Mucosa of descending colon (tissue), 3 donors: Measurements from ENCODE around the gene UST. TPM values are rescaled to one million over a fixed set of nuclear protein-coding genes. Genes with fewer than 3 reads are reported as not detected.
"Not testable (repeated sequence)": the region's sequence is repeated elsewhere in the genome, so short reads cannot be mapped to it uniquely, and the experiment has no call there.

Experiments
- ATAC-seq: fragments of 200-7000 bp; cut with Tn5 transposase; one replicate; pipeline ENCODE4 v1.9.1; 2020; ENCODE audit warnings: mild to moderate bottlenecking, moderate library complexity
- DNase-seq, 3 donors: peaks; one replicate each; pipeline ENCODE4 v3.0.0-alpha.2; 2020
- H3K36me3 ChIP-seq: fragments of 200-600 bp; one replicate; pipeline ENCODE4 v1.8.0; 2021; ENCODE audit warnings: low read depth, mild to moderate bottlenecking
- H3K4me1 ChIP-seq: fragments of 200-600 bp; one replicate; pipeline ENCODE4 v1.8.0; 2021; ENCODE audit warnings: low read depth, mild to moderate bottlenecking
- H3K4me3 ChIP-seq: fragments of 200-600 bp; one replicate; pipeline ENCODE4 v1.8.0; 2021; ENCODE audit warnings: mild to moderate bottlenecking
- H3K9me3 ChIP-seq: fragments of 200-600 bp; one replicate; pipeline ENCODE4 v1.8.0; 2021; ENCODE audit warnings: mild to moderate bottlenecking
- intact Hi-C, 2 donors: fragments of 100-400 bp; cut with DNase I in 1 of 2; cut with micrococcal nuclease in 1 of 2; formaldehyde crosslinking; loops; one replicate each; pipeline versions ENCODE4 v1.11.0 to v1.11.1; 2022; cut with DNase I, micrococcal nuclease
- total RNA-seq, 3 donors: library from RNA; stranded (reverse); fragmentation: NEBNext Ultra II Directional in 2 of 3; extraction: Animal tissue kit (Norgen Biotek cat#: 25700) in 2 of 3; gene quantifications; one replicate each; pipeline versions ENCODE4 v1.2.1 to v1.2.4, GENCODE V29; 2021 to 2023
- TF ChIP-seq, protein P1 (sequence below): fragments of 200-600 bp; IDR thresholded peaks from one replicate; pipeline ENCODE4 v1.8.0; 2022; ENCODE audit warnings: antibody characterized with exemption, mild to moderate bottlenecking
- donor health status: DM: no; HTN: no; CAD: no; lungs with moderate emphysema.
- donor health status: DM: no; HTN: no; CAD: no.
- donor health status: DM: no; HTN: yes; CAD: no.

Gene UST
- total RNA-seq, 3 donors from 2014 or later: 1.1 to 16.2 (median 2.1) TPM

DNA sequence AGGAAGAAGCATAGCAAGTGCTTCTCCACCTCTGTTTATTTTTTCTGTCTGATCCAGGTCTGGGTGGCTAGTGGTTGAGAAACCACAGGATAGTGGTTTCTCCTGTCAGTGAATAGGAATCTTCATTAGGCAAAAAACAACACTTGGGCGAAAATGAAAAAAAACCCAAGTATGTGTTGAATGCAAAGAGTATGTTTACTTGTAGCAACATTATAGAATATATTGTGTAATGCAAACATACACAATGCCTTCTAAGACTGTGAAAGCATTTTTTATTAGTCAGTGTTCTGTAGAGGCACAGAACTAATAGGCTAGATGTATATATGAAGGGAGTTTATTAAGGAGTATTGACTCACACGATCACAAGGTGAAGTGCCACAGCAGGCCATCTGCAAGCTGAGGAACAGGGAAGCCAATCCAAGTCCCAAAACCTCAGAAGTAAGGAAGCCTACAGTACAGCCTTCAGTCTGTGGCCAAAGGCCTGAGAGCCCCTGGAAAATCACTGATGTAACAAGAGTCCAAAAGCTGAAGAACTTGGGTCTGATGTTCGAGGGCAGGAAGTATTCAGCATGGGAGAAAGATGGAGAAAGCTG, 111.1 kb downstream of the UST start:
- ATAC-seq (no peak), DNase-seq (no peak)
- no peaks in the 10 kb centered on the region for H3K36me3 ChIP-seq
- TF ChIP-seq, protein P1, sequence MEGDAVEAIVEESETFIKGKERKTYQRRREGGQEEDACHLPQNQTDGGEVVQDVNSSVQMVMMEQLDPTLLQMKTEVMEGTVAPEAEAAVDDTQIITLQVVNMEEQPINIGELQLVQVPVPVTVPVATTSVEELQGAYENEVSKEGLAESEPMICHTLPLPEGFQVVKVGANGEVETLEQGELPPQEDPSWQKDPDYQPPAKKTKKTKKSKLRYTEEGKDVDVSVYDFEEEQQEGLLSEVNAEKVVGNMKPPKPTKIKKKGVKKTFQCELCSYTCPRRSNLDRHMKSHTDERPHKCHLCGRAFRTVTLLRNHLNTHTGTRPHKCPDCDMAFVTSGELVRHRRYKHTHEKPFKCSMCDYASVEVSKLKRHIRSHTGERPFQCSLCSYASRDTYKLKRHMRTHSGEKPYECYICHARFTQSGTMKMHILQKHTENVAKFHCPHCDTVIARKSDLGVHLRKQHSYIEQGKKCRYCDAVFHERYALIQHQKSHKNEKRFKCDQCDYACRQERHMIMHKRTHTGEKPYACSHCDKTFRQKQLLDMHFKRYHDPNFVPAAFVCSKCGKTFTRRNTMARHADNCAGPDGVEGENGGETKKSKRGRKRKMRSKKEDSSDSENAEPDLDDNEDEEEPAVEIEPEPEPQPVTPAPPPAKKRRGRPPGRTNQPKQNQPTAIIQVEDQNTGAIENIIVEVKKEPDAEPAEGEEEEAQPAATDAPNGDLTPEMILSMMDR: no peak
- no peak overlapping the region for H3K4me3 ChIP-seq
- no peaks in the 10 kb centered on the region for H3K4me1 ChIP-seq
- no peaks in the 10 kb centered on the region for H3K9me3 ChIP-seq
- intact Hi-C loops: no loop called here

- ATAC-seq, H3K4me3 ChIP-seq, H3K9me3 ChIP-seq, intact Hi-C loops, H3K4me1 ChIP-seq, DNase-seq, H3K36me3 ChIP-seq: not testable (repeated sequence)
These were observed 117.3 kb downstream of the UST start for GRCh38 chr6:148864132-148864531.

DNA sequence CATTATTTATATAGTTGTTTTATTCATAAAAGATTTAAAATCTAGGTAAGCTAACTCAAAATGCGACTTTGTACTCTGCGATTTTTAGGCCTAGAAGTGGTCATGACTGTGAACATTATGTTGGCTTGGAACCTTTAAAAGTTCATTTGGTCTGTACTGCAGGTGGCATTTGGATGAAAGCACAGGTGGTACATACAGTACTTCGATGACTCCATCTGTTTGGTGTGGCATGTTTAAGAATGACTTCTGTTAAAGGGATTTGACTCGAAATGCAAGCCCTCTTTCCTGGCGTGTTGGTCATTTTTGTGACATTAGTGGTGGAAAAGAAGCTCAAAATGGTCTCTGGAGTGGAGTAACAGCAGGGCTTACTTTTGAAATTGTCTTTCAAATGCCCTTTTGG, 118.1 kb downstream of the UST start:
- intact Hi-C loops: no loop called here
- TF ChIP-seq, protein P1: no peak
- Histone ChIP-seq H3K4me3 (no peak overlapping the region), H3K36me3 (no peaks in the 10 kb centered on the region), H3K9me3 (no peaks in the 10 kb centered on the region), H3K4me1 (no peaks in the 10 kb centered on the region)
- DNase-seq (no peak), ATAC-seq (no peak)

GRCh38 chr6:148866657-148867268, 119.9 kb downstream of the UST start:
- no peaks in the 10 kb centered on the region for H3K9me3 ChIP-seq
- H3K4me1 ChIP-seq: no peaks in the 10 kb centered on the region
- ATAC-seq (peak; percentile 49), DNase-seq (no peak)
- no peak overlapping the region for H3K4me3 ChIP-seq
- H3K36me3 ChIP-seq: no peaks in the 10 kb centered on the region
- intact Hi-C loops: no loop called here
- TF ChIP-seq, protein P1: no peak

DNA sequence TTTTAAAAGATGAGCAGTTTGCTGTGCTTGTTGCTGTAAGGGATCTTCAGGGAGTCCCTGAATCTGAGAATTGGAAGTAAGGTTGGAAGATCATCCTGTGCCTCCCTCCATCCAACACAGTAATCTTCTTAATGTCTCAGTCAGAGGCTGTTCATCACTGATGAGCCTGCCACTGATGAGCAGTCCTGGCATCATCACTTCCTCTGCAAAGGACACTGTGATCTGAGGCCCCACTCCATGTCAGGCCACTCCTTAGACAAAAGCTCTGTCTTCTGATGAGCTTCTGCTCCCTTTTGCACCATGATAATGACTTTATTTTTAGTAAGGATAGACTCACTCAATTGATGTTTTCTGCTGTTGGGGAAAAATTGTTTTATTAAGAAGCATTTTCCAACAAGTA, 121.0 kb downstream of the UST start:
- DNase-seq: no peak
- Histone ChIP-seq H3K36me3 (no peaks in the 10 kb centered on the region), H3K4me1 (no peaks in the 10 kb centered on the region), H3K4me3 (no peak overlapping the region), H3K9me3 (no peaks in the 10 kb centered on the region)
- ATAC-seq: no peak
- TF ChIP-seq, protein P1: no peak
- intact Hi-C loops: no loop called here

GRCh38 chr6:148868314-148868713, 121.5 kb downstream of the UST start:
- Histone ChIP-seq H3K9me3 (no peaks in the 10 kb centered on the region), H3K4me3 (no peak overlapping the region), H3K36me3 (no peaks in the 10 kb centered on the region), H3K4me1 (no peaks in the 10 kb centered on the region)
- intact Hi-C loops: no loop called here
- TF ChIP-seq, protein P1: no peak
- ATAC-seq (no peak), DNase-seq (no peak)
